Ishikawa (cell line): ENCODE measurements around the gene PCLO.

ENCODE experiments used
- CEBPB ChIP-seq: IDR thresholded peaks from 2 replicates; pipeline ENCODE4 v1.6.1; 2012
- CREB1 ChIP-seq: IDR thresholded peaks from 2 replicates; pipeline ENCODE4 v1.6.1; 2012; ENCODE audit warnings: low read depth
- EGR1 ChIP-seq: IDR thresholded peaks from 2 replicates; pipeline ENCODE4 v1.6.1; 2012
- EP300 ChIP-seq: IDR thresholded peaks from 2 replicates; pipeline ENCODE4 v1.6.1; 2012; ENCODE audit warnings: borderline replicate concordance
- FOXM1 ChIP-seq: IDR thresholded peaks from 2 replicates; pipeline ENCODE4 v1.6.1; 2012; ENCODE audit warnings: low read depth, borderline replicate concordance
- MAX ChIP-seq: IDR thresholded peaks from 2 replicates; pipeline ENCODE4 v1.6.1; 2012
- NFIC ChIP-seq: IDR thresholded peaks from 2 replicates; pipeline ENCODE4 v1.6.1; 2012
- RAD21 ChIP-seq: IDR thresholded peaks from 2 replicates; pipeline ENCODE4 v1.6.1; 2012; ENCODE audit warnings: low read depth
- REST ChIP-seq: IDR thresholded peaks from 2 replicates; pipeline ENCODE4 v1.6.1; 2012; ENCODE audit warnings: low read depth, mild to moderate bottlenecking
- TAF1 ChIP-seq: IDR thresholded peaks from 2 replicates; pipeline ENCODE4 v1.6.1; 2012; ENCODE audit warnings: low read depth, mild to moderate bottlenecking
- TCF12 ChIP-seq: IDR thresholded peaks from 2 replicates; pipeline ENCODE4 v1.6.1; 2012; ENCODE audit warnings: low read depth
- TEAD4 ChIP-seq: IDR thresholded peaks from 2 replicates; pipeline ENCODE4 v1.6.1; 2012
- USF1 ChIP-seq: IDR thresholded peaks from 2 replicates; pipeline ENCODE4 v1.6.1; 2012
- YY1 ChIP-seq: IDR thresholded peaks from 2 replicates; pipeline ENCODE4 v1.6.1; 2012; ENCODE audit warnings: low read depth
- ZBTB7A ChIP-seq: IDR thresholded peaks from 2 replicates; pipeline ENCODE4 v1.6.1; 2012; ENCODE audit warnings: low read depth

The PCLO gene

GRCh38 chr7:82805527-82805960 is 357.1 kb downstream of the PCLO start:
- TF ChIP-seq REST (no peak), ZBTB7A (no peak), NFIC (no peak), TAF1 (no peak), FOXM1 (no peak), MAX (no peak), TEAD4 (no peak), YY1 (no peak), USF1 (no peak), CEBPB (no peak), TCF12 (no peak), CREB1 (no peak), EGR1 (no peak)

DNA sequence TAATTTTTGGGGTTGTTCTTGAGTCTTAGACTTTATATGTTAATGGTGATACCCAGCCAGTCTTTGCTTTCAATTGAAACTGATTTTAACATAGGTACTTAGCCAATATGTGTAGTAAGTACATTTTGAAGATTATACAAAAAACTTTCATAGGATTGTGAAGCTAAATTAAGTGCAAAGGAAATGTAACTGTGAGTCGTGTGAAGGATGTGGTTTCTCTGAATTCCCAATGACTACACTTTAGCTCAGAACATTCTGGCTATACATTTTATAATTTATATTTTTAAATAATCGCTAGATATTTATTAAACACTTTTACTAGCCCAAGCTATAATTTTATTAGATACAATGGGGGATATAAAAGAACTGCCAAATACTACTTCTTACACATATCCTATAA is 359.3 kb downstream of the PCLO start:
- TF ChIP-seq TAF1 (no peak), YY1 (no peak), EP300 (no peak)

DNA sequence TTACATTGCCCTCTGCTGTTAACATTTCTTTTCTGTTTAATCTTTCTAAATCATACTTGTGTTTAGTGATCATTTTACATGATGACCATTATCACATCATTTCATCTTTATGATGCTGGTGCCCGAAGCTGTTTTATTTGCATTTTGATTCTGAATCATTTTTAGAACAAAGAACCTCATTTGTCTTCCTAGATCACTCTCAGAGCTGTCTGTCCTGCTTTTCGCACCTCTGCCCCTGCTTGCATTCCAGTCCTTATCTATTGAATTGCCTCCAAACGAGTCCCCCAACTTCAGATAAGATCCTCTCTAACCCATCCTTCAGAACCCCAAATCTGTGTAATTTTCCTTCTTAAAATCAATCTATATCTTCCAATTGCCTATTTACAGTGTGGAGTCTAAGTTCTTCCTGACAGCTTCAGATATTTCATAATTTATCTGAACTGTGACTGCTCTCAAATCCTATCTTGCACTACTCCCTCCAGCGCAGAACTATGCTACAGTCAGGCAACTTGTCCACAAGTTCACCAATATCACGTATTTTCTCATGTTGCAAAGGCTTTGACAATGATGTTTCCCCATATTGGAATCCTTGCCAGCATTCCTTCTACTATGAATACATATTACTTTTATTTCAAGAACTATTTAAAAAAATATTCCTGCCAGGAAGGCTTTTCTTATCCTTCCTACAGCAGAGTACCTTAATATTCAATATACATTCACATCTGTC is 372.6 kb downstream of the PCLO start:
- no peak for TF ChIP-seq USF1
- TF ChIP-seq EGR1, result no peak
- no peak for TF ChIP-seq MAX
- TF ChIP-seq TCF12, result no peak
- no peak for TF ChIP-seq TAF1
- no peak for TF ChIP-seq RAD21
- TF ChIP-seq ZBTB7A, result no peak
- TF ChIP-seq CEBPB, result no peak
- no peak for TF ChIP-seq REST
- no peak for TF ChIP-seq FOXM1

- no peak for TF ChIP-seq FOXM1
Measured at GRCh38 chr7:82778021-82778420, 384.7 kb downstream of the PCLO start.

- TF ChIP-seq CREB1 (no peak), EGR1 (no peak), MAX (no peak), RAD21 (no peak), YY1 (no peak), ZBTB7A (no peak), NFIC (no peak), TAF1 (no peak), EP300 (no peak), TCF12 (no peak), REST (no peak)
Measured at GRCh38 chr7:82762880-82763279, 399.8 kb downstream of the PCLO start.
